Activated naive CD4-positive, alpha-beta T cell treated with anti-CD3 and anti-CD28 coated beads for 36 hours (primary cell): Measurements from ENCODE around the gene NOX5. TPM values are rescaled to one million over a fixed set of nuclear protein-coding genes. Genes with fewer than 3 reads are reported as not detected.

Experiments
- CTCF ChIA-PET: fragments of 350-600 bp; sonication (Branson Sonifier 250); formaldehyde crosslinking; loops from one replicate; lab custom pipeline; 2021; ENCODE audit warnings: antibody characterized with exemption; lab: Charles Lee
- DNase-seq: peaks from one replicate; pipeline ENCODE4 v3.0.0-alpha.2; 2020
- H3K27ac Mint-ChIP-seq: one replicate; pipeline ENCODE4 v1.8.0; 2021; ENCODE audit warnings: mild to moderate bottlenecking, mixed read lengths
- H3K27me3 Mint-ChIP-seq: one replicate; pipeline ENCODE4 v1.8.0; 2021; ENCODE audit warnings: low read depth, mixed read lengths
- H3K36me3 Mint-ChIP-seq: one replicate; pipeline ENCODE4 v1.8.0; 2021; ENCODE audit warnings: low read depth, mixed read lengths
- H3K4me1 Mint-ChIP-seq: one replicate; pipeline ENCODE4 v1.8.0; 2021; ENCODE audit warnings: low read depth, mixed read lengths
- H3K4me3 Mint-ChIP-seq: one replicate; pipeline ENCODE4 v1.8.0; 2021; ENCODE audit warnings: mild to moderate bottlenecking, moderate library complexity, mixed read lengths
- H3K9me3 Mint-ChIP-seq: one replicate; pipeline ENCODE4 v1.8.0; 2021; ENCODE audit warnings: mixed read lengths
- intact Hi-C: fragments of 100-400 bp; cut with micrococcal nuclease; formaldehyde crosslinking; loops from one replicate; pipeline ENCODE4 v1.15.1; 2023
- total RNA-seq, 2 experiments: library from RNA; stranded (reverse); gene quantifications; one replicate each; pipeline ENCODE4 v1.2.3, GENCODE V29; 2021

NOX5 gene
- total RNA-seq, 2 experiments from 2014 or later, result not detected

DNA sequence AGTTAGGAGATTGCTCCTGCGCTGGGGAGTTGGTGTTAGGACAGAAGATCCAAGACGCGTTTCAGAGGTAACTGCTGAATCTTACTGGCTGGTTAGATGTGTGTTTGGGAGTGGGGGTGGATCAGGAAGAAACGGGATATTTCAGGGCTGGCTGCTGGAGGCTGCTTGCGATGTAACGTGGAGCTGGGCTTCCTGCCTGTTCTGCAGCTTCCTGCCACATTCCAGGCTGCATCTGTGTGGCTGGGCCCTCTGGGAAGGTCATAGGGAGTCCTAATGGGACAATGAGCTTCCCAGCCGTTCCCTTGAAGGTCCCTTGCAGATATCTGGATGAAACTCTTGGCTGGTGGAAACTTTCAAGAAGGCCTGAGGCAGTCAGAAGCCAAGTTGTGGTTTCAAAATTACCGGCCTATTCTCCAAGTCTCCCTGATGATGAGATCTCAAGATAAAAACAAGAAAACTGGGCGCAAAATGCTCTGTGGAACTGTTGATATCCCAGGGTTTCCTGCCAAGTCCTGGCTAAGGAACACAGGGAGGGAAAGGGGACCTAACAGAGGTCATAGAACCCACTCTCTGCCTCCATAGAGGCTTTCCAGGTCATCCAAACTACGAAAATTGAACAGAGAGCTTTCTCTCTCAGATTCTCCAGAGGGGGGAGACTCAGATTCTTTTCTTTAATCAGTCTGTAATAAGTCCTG lies 67.0 kb downstream of the NOX5 start:
- CTCF ChIA-PET, result no interaction called here
- no peaks in the 10 kb centered on the region for H3K9me3 Mint-ChIP-seq
- H3K27me3 Mint-ChIP-seq, result peaks cover 5% of the 10 kb centered on the region
- H3K36me3 Mint-ChIP-seq, result no peaks in the 10 kb centered on the region
- intact Hi-C loops, result no loop called here
- H3K4me1 Mint-ChIP-seq, result no peaks in the 10 kb centered on the region
- no peak overlapping the region for H3K4me3 Mint-ChIP-seq
- DNase-seq, result no peak
- no peak overlapping the region for H3K27ac Mint-ChIP-seq

DNA sequence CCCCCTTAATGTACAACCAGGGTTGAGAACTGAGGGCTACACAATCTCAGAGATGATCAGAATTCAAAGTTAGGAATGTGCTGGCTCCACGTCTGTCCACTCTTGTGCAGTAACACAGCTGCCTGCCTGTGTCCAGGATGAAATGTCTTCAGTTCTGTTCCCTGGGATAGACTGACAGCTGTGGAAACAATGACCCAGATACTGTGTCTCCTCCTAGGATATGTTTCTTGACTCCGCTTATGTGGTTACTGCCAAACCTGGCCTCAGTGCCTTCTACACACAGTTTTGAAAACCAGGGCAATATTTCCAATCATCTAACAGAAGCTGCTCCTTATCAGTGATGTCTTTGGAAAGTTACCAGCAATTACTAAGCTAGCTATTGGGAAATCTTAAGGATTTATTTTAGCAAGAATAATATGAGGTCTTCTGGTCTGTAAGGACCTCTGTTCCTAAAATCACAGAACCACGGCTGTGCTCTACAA lies 67.6 kb downstream of the NOX5 start:
- Mint-ChIP-seq H3K4me3 (no peak overlapping the region), H3K27ac (no peak overlapping the region), H3K4me1 (no peaks in the 10 kb centered on the region), H3K9me3 (no peaks in the 10 kb centered on the region), H3K27me3 (peaks cover 4% of the 10 kb centered on the region), H3K36me3 (no peaks in the 10 kb centered on the region)
- intact Hi-C loops, result no loop called here
- no peak for DNase-seq
- CTCF ChIA-PET, result no interaction called here

GRCh38 chr15:69082554-69082953 lies 68.1 kb downstream of the NOX5 start:
- Mint-ChIP-seq H3K9me3 (no peaks in the 10 kb centered on the region), H3K27ac (no peak overlapping the region), H3K36me3 (no peaks in the 10 kb centered on the region), H3K4me1 (no peaks in the 10 kb centered on the region), H3K27me3 (peaks cover 6% of the 10 kb centered on the region), H3K4me3 (no peak overlapping the region)
- CTCF ChIA-PET, result interaction anchor here (0.5 to 0.6 kb wide), 2 partner anchors 308 to 309 kb away, joined by 3 read pairs; no protein-coding TSS in a partner anchor
- no peak for DNase-seq
- intact Hi-C loops, result no loop called here

- Mint-ChIP-seq H3K27me3 (peaks cover 9% of the 10 kb centered on the region), H3K36me3 (no peaks in the 10 kb centered on the region), H3K27ac (no peak overlapping the region), H3K9me3 (no peaks in the 10 kb centered on the region), H3K4me3 (no peak overlapping the region), H3K4me1 (no peaks in the 10 kb centered on the region)
- CTCF ChIA-PET, result interaction anchor here (0.6 kb wide), 1 partner anchor 378 kb away, joined by 3 read pairs; no protein-coding TSS in a partner anchor
- intact Hi-C loops, result no loop called here
- DNase-seq, result no peak
Measured at GRCh38 chr15:69084404-69085030, 70.0 kb downstream of the NOX5 start.

- Mint-ChIP-seq H3K4me3 (no peak overlapping the region), H3K27ac (no peak overlapping the region), H3K27me3 (peaks cover 11% of the 10 kb centered on the region), H3K4me1 (no peaks in the 10 kb centered on the region), H3K36me3 (no peaks in the 10 kb centered on the region), H3K9me3 (no peaks in the 10 kb centered on the region)
- CTCF ChIA-PET, result no interaction called here
- intact Hi-C loops, result no loop called here
- DNase-seq, result no peak
Measured at GRCh38 chr15:69085325-69086081, 71.0 kb downstream of the NOX5 start.

DNA sequence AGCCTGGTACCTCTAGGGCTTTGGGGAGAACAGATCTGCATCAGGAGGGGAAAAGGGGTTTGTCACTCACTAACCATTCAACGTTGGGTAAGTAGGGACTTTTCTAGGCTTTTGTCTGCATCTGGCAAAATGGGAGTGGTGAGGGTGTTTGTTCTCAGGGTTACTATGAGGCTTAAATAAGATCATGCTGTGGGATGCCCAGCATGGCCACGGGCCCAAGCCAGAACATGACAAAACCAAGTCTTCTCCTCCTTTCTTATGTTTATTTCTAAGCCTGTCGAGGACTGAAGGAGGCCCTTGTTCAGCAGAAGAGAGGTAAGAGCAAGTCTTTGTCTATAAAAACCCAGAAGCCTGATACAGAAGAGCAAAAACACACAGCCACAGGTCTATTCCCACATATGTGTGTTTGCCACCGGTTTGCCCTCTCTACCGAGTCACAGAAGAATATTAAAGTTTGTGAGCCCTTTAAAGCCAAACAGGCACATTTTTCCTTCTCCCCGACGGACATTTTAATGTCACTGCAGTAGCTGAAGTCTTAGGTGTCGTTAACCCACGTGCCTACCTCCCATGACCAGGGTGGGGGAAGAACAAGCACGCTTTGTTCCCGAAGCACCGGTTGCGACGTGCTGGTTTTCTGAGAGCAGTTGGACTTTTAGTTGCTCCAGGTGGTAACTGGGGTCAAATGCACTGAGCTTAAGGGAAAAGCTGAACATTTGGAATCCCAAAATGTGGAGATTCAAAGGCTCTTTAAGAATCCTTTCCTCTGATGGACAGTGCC lies 72.1 kb downstream of the NOX5 start:
- Mint-ChIP-seq H3K27ac (no peak overlapping the region), H3K4me1 (no peaks in the 10 kb centered on the region), H3K9me3 (no peaks in the 10 kb centered on the region), H3K4me3 (no peak overlapping the region), H3K27me3 (peaks cover 8% of the 10 kb centered on the region), H3K36me3 (no peaks in the 10 kb centered on the region)
- CTCF ChIA-PET, result interaction anchor here (0.6 to 0.9 kb wide), 2 partner anchors 10 to 693 kb away, joined by 3 to 4 read pairs; no protein-coding TSS in a partner anchor
- intact Hi-C loops, result no loop called here
- no peak for DNase-seq

- no peak overlapping the region for H3K4me3 Mint-ChIP-seq
- no peaks in the 10 kb centered on the region for H3K36me3 Mint-ChIP-seq
- CTCF ChIA-PET, result interaction anchor here (0.6 to 0.9 kb wide), 2 partner anchors 11 to 694 kb away, joined by 3 to 4 read pairs; no protein-coding TSS in a partner anchor
- H3K4me1 Mint-ChIP-seq, result no peaks in the 10 kb centered on the region
- DNase-seq, result no peak
- H3K27me3 Mint-ChIP-seq, result peaks cover 8% of the 10 kb centered on the region
- intact Hi-C loops, result no loop called here
- H3K9me3 Mint-ChIP-seq, result no peaks in the 10 kb centered on the region
- no peak overlapping the region for H3K27ac Mint-ChIP-seq
Measured at GRCh38 chr15:69087366-69087976, 73.0 kb downstream of the NOX5 start.

DNA sequence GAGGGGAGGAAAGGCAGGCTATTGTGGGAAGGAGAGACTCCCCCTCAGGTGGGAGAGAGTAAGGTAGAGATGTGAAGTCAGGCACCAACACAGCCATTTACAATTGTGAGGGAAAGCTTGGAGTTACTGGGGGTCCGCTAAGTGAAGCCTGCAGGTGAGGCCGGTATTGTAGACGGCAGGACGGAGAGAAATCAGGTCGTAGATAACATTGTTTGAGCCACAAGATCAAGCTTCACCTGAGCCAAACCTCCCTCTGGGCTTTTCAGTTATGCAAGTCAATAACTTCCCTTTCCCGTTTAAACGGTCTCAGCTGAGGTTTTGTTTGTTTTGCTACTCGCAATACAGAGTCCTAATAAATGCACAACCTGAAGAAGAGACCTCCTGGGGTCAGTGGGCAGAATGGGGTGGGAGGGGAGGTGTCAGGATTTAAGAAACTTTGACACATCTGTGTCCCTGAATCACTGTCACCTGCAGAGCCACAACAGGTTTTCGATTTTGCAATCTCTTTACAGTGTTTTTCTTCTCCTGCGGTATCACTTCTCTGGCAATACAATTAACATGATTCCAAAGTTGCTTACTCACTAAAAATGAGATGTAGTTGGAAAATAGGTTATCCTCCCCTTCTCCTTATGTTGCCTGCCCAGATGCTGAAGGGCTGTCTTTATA lies 73.9 kb downstream of the NOX5 start:
- DNase-seq, result no peak
- H3K27ac Mint-ChIP-seq, result no peak overlapping the region
- no peak overlapping the region for H3K4me3 Mint-ChIP-seq
- intact Hi-C loops, result no loop called here
- no peaks in the 10 kb centered on the region for H3K36me3 Mint-ChIP-seq
- H3K27me3 Mint-ChIP-seq, result peaks cover 8% of the 10 kb centered on the region
- H3K4me1 Mint-ChIP-seq, result no peaks in the 10 kb centered on the region
- H3K9me3 Mint-ChIP-seq, result no peaks in the 10 kb centered on the region
- CTCF ChIA-PET, result no interaction called here

DNA sequence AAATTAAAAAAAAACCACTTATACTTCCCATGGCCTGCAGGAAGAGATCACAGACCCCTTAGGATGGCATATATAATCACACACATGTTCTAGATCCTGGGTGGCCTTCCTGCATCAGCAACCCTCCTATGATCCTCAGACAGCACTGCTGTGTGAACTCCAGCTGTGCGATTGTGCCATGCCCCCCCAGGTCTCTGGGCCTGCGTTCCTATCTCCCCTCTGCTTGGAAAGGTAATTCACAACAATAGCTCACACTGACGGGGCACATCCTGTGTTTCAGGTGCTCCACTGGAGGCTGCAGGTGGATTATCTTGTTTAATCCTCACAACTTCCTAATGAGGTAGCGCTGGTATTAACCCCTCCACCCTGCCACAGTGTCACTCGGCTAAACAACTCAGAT lies 74.8 kb downstream of the NOX5 start:
- intact Hi-C loops, result no loop called here
- no peaks in the 10 kb centered on the region for H3K4me1 Mint-ChIP-seq
- H3K4me3 Mint-ChIP-seq, result no peak overlapping the region
- DNase-seq, result no peak
- peaks cover 8% of the 10 kb centered on the region for H3K27me3 Mint-ChIP-seq
- no peaks in the 10 kb centered on the region for H3K36me3 Mint-ChIP-seq
- no peak overlapping the region for H3K27ac Mint-ChIP-seq
- CTCF ChIA-PET, result no interaction called here
- no peaks in the 10 kb centered on the region for H3K9me3 Mint-ChIP-seq

- CTCF ChIA-PET, result interaction anchor here (0.6 kb wide), 1 partner anchor 31 kb away, joined by 3 read pairs; no protein-coding TSS in a partner anchor
- Mint-ChIP-seq H3K4me3 (no peak overlapping the region), H3K36me3 (no peaks in the 10 kb centered on the region), H3K27ac (no peak overlapping the region), H3K27me3 (peaks cover 8% of the 10 kb centered on the region), H3K4me1 (no peaks in the 10 kb centered on the region), H3K9me3 (no peaks in the 10 kb centered on the region)
- no peak for DNase-seq
- intact Hi-C loops, result no loop called here
Measured at GRCh38 chr15:69090197-69090948, 75.9 kb downstream of the NOX5 start.

DNA sequence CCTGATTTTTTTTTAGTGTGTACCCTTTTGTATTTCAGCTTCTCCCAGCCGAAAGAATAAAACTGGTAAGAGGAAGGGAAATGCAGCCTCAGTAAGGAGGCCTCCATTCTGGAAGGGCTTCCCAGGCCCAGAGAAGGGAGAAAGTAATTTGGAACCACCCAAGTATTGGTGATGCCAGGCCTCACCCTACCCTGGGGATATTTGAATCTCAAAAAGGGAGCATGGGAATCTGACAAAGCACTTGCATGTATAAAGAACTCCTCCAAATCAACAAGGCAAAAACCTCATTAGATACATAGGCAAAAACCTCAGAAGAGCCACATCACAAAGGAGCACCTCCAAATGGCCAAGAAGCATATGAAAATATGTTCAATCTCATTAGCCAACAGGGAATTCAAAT lies 77.2 kb downstream of the NOX5 start:
- CTCF ChIA-PET, result no interaction called here
- no peaks in the 10 kb centered on the region for H3K36me3 Mint-ChIP-seq
- intact Hi-C loops, result no loop called here
- H3K9me3 Mint-ChIP-seq, result no peaks in the 10 kb centered on the region
- peaks cover 8% of the 10 kb centered on the region for H3K27me3 Mint-ChIP-seq
- no peak for DNase-seq
- no peak overlapping the region for H3K4me3 Mint-ChIP-seq
- H3K4me1 Mint-ChIP-seq, result no peaks in the 10 kb centered on the region
- H3K27ac Mint-ChIP-seq, result no peak overlapping the region
